Neural cell (in vitro differentiated cells): ENCODE results near the gene SLC5A11. TPM values are rescaled to one million over a fixed set of nuclear protein-coding genes. Genes with fewer than 3 reads are reported as not detected.

ENCODE experiments used
- H2AFZ ChIP-seq: fragments of 200-600, 300-800 bp; sonication (generic), shearing (Covaris generic); 2 replicates; pipeline ENCODE4 v1.6.0; 2014; ENCODE audit warnings: low read depth, mild to moderate bottlenecking, antibody characterized with exemption, low read length, moderate library complexity
- H3F3A ChIP-seq: fragments of 200-600 bp; shearing (Covaris generic); 2 replicates; pipeline ENCODE4 v1.6.1; 2016; ENCODE audit warnings: mild to moderate bottlenecking, moderate library complexity, mixed read lengths, antibody characterized with exemption, low read length; ENCODE audit not compliant: insufficient read depth, poor library complexity, severe bottlenecking
- H3K27ac ChIP-seq: fragments of 200-600, 300-800 bp; sonication (generic), shearing (Covaris generic); 2 replicates; pipeline ENCODE4 v1.5.1; 2014; ENCODE audit warnings: mild to moderate bottlenecking, low read length, moderate library complexity
- H3K27me3 ChIP-seq: fragments of 300-800, 200-600 bp; sonication (generic), shearing (Covaris generic); 2 replicates; pipeline ENCODE4 v1.6.0; 2014; ENCODE audit warnings: mild to moderate bottlenecking, low read depth, low read length, moderate library complexity; ENCODE audit not compliant: insufficient read depth
- H3K36me3 ChIP-seq: fragments of 300-800, 200-600 bp; sonication (generic), shearing (Covaris generic); 2 replicates; pipeline ENCODE4 v1.5.1; 2014; ENCODE audit warnings: mild to moderate bottlenecking, antibody characterized with exemption, low read length, moderate library complexity; ENCODE audit not compliant: insufficient read depth
- H3K4me2 ChIP-seq: fragments of 300-800, 200-600 bp; sonication (generic), shearing (Covaris generic); 2 replicates; pipeline ENCODE4 v1.6.0; 2014; ENCODE audit warnings: mild to moderate bottlenecking, low read length
- H3K4me3 ChIP-seq: fragments of 300-800, 200-600 bp; sonication (generic), shearing (Covaris generic); 2 replicates; pipeline ENCODE4 v1.5.1; 2014; ENCODE audit warnings: mild to moderate bottlenecking, low read length, moderate library complexity
- H3K79me2 ChIP-seq: fragments of 200-600 bp; shearing (Covaris generic); replicated peaks from 2 replicates; pipeline ENCODE4 v1.6.0; 2014; ENCODE audit warnings: mild to moderate bottlenecking, low read length, moderate library complexity; ENCODE audit not compliant: insufficient read depth
- H3K9ac ChIP-seq: fragments of 300-800, 200-600 bp; sonication (generic), shearing (Covaris generic); 2 replicates; pipeline ENCODE4 v1.6.1; 2016; ENCODE audit warnings: mild to moderate bottlenecking, low read length, mixed read lengths
- H3K9me2 ChIP-seq: fragments of 200-600 bp; shearing (Covaris generic); 2 replicates; pipeline ENCODE4 v1.6.1; 2016; ENCODE audit warnings: mild to moderate bottlenecking, low read length, mixed read lengths; ENCODE audit not compliant: insufficient read depth
- H3K9me3 ChIP-seq: fragments of 200-600, 300-800 bp; sonication (generic), shearing (Covaris generic); 2 replicates; pipeline ENCODE4 v1.6.1; 2016; ENCODE audit warnings: mild to moderate bottlenecking, mixed run types, low read length, moderate library complexity, mixed read lengths
- H4K20me1 ChIP-seq: fragments of 200-600 bp; shearing (Covaris generic); 2 replicates; pipeline ENCODE4 v1.6.1; 2016; ENCODE audit warnings: mild to moderate bottlenecking, mixed run types; ENCODE audit not compliant: insufficient read depth
- EP300 ChIP-seq: fragments of 450-650 bp; conservative IDR thresholded peaks from 2 replicates; pipeline ENCODE4 v1.6.1; 2014; ENCODE audit warnings: antibody characterized with exemption, mild to moderate bottlenecking, moderate library complexity; ENCODE audit not compliant: poor library complexity, severe bottlenecking
- EZH2 ChIP-seq: fragments of 200-600, 300-800 bp; shearing (Covaris generic), sonication (generic); IDR thresholded peaks from 2 replicates; pipeline ENCODE4 v1.6.1; 2014; ENCODE audit warnings: antibody characterized with exemption, low read length, borderline replicate concordance, mild to moderate bottlenecking; ENCODE audit not compliant: insufficient read depth, poor library complexity, severe bottlenecking
- MXI1 ChIP-seq: fragments of 450-650 bp; conservative IDR thresholded peaks from 2 replicates; pipeline ENCODE4 v1.6.1; 2014; ENCODE audit warnings: antibody characterized with exemption, mild to moderate bottlenecking; ENCODE audit not compliant: poor library complexity, severe bottlenecking
- POLR2AphosphoS5 ChIP-seq: IDR thresholded peaks from 2 replicates; pipeline ENCODE4 v1.6.1; 2012
- RAD21 ChIP-seq: fragments of 450-650 bp; conservative IDR thresholded peaks from 2 replicates; pipeline ENCODE4 v1.6.1; 2014; ENCODE audit warnings: antibody characterized with exemption, mild to moderate bottlenecking, moderate library complexity
- SMC3 ChIP-seq: fragments of 450-650 bp; conservative IDR thresholded peaks from 2 replicates; pipeline ENCODE4 v1.6.1; 2014; ENCODE audit warnings: antibody characterized with exemption, mild to moderate bottlenecking, moderate library complexity; ENCODE audit not compliant: poor library complexity
- TAF1 ChIP-seq: IDR thresholded peaks from 2 replicates; pipeline ENCODE4 v1.6.1; 2012; ENCODE audit warnings: low read depth
- polyA plus RNA-seq: library from polyadenylated mRNA; depleted of rRNA; stranded (reverse); fragments of >200 nt; gene quantifications from 2 replicates; pipeline ENCODE4 v1.2.3, GENCODE V29; 2014
- TF ChIP-seq, protein P1 (sequence below): fragments of 450-650 bp; IDR thresholded peaks from 2 replicates; pipeline ENCODE4 v1.5.1; 2014; ENCODE audit warnings: antibody characterized with exemption, mild to moderate bottlenecking, moderate library complexity; ENCODE audit not compliant: poor library complexity, severe bottlenecking
- TF ChIP-seq, protein P2 (sequence below): IDR thresholded peaks from 2 replicates; pipeline ENCODE4 v1.6.1; 2012; ENCODE audit warnings: borderline replicate concordance

Gene SLC5A11
- polyA plus RNA-seq, 1 donor from 2014 or later, result not detected

DNA sequence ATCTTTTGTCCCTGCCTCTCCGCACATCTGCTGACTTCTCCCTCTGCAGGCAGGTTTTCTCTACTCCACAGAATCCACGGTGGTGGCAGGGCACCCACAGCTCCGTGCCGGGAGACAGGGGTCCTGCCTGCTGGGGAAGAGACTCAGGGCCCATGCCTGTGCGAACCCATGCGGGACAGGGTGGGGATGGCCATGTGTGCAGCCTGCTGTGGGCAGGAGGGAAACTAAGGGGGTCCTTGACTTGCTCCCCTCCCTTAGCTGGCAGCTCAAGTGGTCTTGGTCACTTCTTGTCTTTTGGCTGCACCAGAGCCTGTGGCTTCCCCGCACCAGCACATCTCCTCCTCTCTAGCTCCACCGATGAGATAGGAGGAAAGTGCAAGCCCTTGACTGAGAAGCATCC is 69.8 kb downstream of the SLC5A11 start:
- Histone ChIP-seq H3K9ac (no peak overlapping the region), H3K79me2 (no peaks in the 10 kb centered on the region), H3K27ac (no peak overlapping the region), H3K4me2 (no peak overlapping the region), H4K20me1 (no peaks in the 10 kb centered on the region), H3K4me3 (no peak overlapping the region), H3F3A (no peaks in the 10 kb centered on the region), H3K36me3 (peaks cover 1% of the 10 kb centered on the region), H2AFZ (no peak overlapping the region), H3K9me2 (no peaks in the 10 kb centered on the region), H3K27me3 (no peaks in the 10 kb centered on the region), H3K9me3 (no peaks in the 10 kb centered on the region)
- TF ChIP-seq RAD21, result no peak
- TF ChIP-seq TAF1, result no peak
- TF ChIP-seq EZH2, result no peak
- TF ChIP-seq, protein P1, sequence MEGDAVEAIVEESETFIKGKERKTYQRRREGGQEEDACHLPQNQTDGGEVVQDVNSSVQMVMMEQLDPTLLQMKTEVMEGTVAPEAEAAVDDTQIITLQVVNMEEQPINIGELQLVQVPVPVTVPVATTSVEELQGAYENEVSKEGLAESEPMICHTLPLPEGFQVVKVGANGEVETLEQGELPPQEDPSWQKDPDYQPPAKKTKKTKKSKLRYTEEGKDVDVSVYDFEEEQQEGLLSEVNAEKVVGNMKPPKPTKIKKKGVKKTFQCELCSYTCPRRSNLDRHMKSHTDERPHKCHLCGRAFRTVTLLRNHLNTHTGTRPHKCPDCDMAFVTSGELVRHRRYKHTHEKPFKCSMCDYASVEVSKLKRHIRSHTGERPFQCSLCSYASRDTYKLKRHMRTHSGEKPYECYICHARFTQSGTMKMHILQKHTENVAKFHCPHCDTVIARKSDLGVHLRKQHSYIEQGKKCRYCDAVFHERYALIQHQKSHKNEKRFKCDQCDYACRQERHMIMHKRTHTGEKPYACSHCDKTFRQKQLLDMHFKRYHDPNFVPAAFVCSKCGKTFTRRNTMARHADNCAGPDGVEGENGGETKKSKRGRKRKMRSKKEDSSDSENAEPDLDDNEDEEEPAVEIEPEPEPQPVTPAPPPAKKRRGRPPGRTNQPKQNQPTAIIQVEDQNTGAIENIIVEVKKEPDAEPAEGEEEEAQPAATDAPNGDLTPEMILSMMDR, result no peak
- TF ChIP-seq EP300, result no peak

DNA sequence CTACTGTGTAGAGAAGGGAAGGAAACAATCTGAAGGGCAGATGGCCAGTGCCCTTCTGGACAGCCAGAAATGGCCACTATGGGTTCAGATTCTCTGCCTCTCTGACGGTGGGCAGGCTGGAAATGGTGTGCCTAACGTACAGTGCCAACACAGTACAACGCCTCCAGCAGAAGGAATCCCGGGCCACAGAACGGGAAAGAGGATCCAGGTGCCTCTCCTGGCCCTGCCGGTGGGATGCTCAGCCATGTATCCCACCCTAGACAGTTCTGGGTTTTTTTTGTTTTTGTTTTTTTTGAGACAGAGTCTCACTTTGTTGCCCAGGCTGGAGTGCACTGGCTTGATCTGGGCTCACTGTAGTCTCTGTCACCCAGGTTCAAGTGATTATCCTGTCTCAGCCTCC is 71.5 kb downstream of the SLC5A11 start:
- Histone ChIP-seq H2AFZ (no peak overlapping the region), H3K27me3 (no peaks in the 10 kb centered on the region), H3K79me2 (no peaks in the 10 kb centered on the region), H4K20me1 (no peaks in the 10 kb centered on the region), H3K36me3 (peaks cover 8% of the 10 kb centered on the region), H3K4me2 (no peak overlapping the region), H3K9me2 (no peaks in the 10 kb centered on the region), H3K4me3 (no peak overlapping the region), H3F3A (no peaks in the 10 kb centered on the region), H3K9me3 (no peaks in the 10 kb centered on the region), H3K9ac (no peak overlapping the region), H3K27ac (no peak overlapping the region)
- no peak for TF ChIP-seq EZH2

DNA sequence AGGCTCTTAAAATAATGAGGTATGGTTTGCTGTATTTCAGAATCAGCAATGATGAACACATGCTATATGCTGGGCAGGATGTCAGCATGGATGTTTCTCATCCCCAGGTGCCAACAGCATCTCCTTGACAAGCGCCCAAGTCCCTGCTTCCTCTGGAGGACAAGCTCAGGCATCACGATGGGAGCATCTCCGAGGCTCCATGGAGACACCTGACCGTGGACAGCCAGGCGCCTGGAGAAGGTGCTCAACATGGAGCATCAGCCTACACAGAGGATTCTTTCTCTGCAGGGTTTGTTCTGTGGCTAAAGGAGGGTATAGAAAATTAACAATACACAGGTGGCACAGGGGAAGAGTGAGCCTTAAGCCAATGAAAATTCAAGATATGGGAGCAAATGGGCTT is 72.1 kb downstream of the SLC5A11 start:
- peaks cover 8% of the 10 kb centered on the region for H3K36me3 ChIP-seq
- H3F3A ChIP-seq, result no peaks in the 10 kb centered on the region
- no peaks in the 10 kb centered on the region for H4K20me1 ChIP-seq
- H3K9me3 ChIP-seq, result no peaks in the 10 kb centered on the region
- H3K4me3 ChIP-seq, result no peak overlapping the region
- no peaks in the 10 kb centered on the region for H3K27me3 ChIP-seq
- no peak overlapping the region for H3K4me2 ChIP-seq
- H3K27ac ChIP-seq, result no peak overlapping the region
- no peaks in the 10 kb centered on the region for H3K9me2 ChIP-seq
- no peaks in the 10 kb centered on the region for H3K79me2 ChIP-seq
- TF ChIP-seq TAF1 (no peak), POLR2AphosphoS5 (no peak), EP300 (no peak), EZH2 (no peak), MXI1 (no peak), SMC3 (no peak), RAD21 (no peak)
- TF ChIP-seq, protein P1, result no peak
- TF ChIP-seq, protein P2, sequence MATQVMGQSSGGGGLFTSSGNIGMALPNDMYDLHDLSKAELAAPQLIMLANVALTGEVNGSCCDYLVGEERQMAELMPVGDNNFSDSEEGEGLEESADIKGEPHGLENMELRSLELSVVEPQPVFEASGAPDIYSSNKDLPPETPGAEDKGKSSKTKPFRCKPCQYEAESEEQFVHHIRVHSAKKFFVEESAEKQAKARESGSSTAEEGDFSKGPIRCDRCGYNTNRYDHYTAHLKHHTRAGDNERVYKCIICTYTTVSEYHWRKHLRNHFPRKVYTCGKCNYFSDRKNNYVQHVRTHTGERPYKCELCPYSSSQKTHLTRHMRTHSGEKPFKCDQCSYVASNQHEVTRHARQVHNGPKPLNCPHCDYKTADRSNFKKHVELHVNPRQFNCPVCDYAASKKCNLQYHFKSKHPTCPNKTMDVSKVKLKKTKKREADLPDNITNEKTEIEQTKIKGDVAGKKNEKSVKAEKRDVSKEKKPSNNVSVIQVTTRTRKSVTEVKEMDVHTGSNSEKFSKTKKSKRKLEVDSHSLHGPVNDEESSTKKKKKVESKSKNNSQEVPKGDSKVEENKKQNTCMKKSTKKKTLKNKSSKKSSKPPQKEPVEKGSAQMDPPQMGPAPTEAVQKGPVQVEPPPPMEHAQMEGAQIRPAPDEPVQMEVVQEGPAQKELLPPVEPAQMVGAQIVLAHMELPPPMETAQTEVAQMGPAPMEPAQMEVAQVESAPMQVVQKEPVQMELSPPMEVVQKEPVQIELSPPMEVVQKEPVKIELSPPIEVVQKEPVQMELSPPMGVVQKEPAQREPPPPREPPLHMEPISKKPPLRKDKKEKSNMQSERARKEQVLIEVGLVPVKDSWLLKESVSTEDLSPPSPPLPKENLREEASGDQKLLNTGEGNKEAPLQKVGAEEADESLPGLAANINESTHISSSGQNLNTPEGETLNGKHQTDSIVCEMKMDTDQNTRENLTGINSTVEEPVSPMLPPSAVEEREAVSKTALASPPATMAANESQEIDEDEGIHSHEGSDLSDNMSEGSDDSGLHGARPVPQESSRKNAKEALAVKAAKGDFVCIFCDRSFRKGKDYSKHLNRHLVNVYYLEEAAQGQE, result no peak
- H2AFZ ChIP-seq, result no peak overlapping the region
- no peak overlapping the region for H3K9ac ChIP-seq
